ENCODE measurements around the gene C11orf16.

The C11orf16 gene

DNA sequence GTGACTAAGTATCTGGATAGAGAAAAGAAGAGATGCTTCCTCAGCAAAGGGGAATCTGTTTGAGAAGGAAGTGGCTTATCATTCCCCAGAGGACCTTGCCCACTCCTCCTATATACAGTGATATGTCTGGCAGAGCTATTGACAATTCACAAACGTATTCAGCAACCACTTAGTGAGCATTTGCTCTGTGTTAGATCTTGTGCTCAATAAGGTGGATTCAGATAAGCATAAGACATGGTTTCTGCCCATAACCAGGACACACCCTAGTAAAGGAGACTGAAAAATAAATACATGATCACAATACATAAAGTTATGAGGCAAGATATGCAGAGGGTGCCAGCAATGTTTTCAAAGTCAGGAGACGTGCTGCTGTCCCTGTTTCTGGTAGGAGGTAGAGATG is 30.1 kb upstream of the C11orf16 start:
- Histone ChIP-seq H3K36me3 (no peaks in the 10 kb centered on the region), H3K4me3 (peak overlapping the region; percentile 97), H3K4me1 (peaks cover 24% of the 10 kb centered on the region), H3K9me3 (no peaks in the 10 kb centered on the region), H3K27me3 (no peaks in the 10 kb centered on the region), H4K20me1 (peaks cover 24% of the 10 kb centered on the region; the same call in 1 of the 2 replicates), H3K9ac (peak overlapping the region; percentile 84), H3K27ac (no peak overlapping the region), H3K4me2 (peak overlapping the region; percentile 99)
- no peak for TF ChIP-seq Cebpa-rat (IDR thresholded peaks at IDR 0.05)

DNA sequence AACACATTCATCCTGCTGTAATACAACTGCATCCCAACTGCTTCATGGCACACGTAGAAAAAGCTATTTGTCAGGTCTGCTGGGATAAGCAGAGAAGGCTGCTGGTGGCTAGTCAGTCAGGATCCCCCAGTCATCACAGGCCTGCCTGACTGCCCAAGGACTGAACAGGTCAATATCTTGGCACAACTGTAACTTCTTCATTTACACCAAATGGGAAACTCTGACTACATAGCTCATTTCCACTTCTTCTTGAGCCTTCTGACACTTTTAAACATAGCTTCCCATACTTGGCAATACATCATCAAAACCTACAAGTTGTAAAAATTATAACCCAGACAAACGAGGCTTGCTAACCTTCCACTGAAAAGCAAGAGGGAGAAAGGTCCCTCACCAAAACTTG is 28.7 kb upstream of the C11orf16 start:
- peaks cover 24% of the 10 kb centered on the region; the same call in 1 of the 2 replicates for H4K20me1 ChIP-seq
- 0 out of 2 replicates have a peak overlapping the region, but pooled peaks have one; percentile 24 for H3K9ac ChIP-seq
- H3K4me1 ChIP-seq: peaks cover 24% of the 10 kb centered on the region
- no peaks in the 10 kb centered on the region for H3K9me3 ChIP-seq
- no peak overlapping the region for H3K4me3 ChIP-seq
- H3K4me2 ChIP-seq: no peak overlapping the region
- H3K36me3 ChIP-seq: no peaks in the 10 kb centered on the region
- no peak for TF ChIP-seq Cebpa-rat (IDR thresholded peaks at IDR 0.05)
- H3K27me3 ChIP-seq: no peaks in the 10 kb centered on the region
- no peak overlapping the region for H3K27ac ChIP-seq

DNA sequence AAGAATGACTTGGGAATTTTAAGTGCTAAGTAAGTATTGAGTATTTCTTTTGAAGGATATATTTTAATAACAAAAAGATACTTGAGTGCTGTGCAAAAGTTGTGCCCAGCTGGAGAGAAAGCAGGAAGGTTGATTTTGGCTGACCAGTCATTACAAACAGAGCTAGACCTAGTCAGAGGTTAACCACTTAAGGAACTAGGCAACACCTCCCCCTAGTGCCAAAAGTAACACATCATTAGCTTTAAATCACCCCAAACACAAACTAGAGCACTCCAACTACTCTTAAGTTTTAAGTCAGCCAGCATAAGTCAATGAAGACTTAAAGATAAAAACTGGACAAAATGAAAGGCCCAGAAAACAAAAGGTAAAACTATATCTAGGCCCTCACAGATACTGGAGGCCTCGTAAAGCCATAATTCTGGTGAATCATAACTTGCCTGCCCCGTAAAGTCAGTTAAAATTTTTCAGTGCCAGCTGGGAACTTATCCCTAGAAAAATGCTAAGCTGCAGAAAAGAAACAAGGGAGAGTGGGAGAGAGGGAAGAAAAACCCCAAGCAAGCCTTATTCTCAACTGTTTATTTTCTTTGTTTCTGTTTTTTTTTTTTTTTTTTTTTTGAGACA is 26.9 kb upstream of the C11orf16 start:
- TF ChIP-seq Cebpa-rat (IDR thresholded peaks at IDR 0.05): no peak
- Histone ChIP-seq H3K4me3 (no peak overlapping the region), H3K9me3 (no peaks in the 10 kb centered on the region), H3K36me3 (peaks cover 15% of the 10 kb centered on the region), H3K4me1 (peaks cover 15% of the 10 kb centered on the region), H3K27ac (no peak overlapping the region), H4K20me1 (peaks cover 24% of the 10 kb centered on the region; the same call in 1 of the 2 replicates), H3K4me2 (no peak overlapping the region), H3K9ac (no peak overlapping the region), H3K27me3 (no peaks in the 10 kb centered on the region)

GRCh38 chr11:8956860-8957259 is 24.1 kb upstream of the C11orf16 start:
- Histone ChIP-seq H3K4me3 (no peak overlapping the region), H3K36me3 (peaks cover 43% of the 10 kb centered on the region), H3K9me3 (no peaks in the 10 kb centered on the region), H3K4me1 (no peaks in the 10 kb centered on the region), H3K4me2 (no peak overlapping the region), H3K9ac (no peak overlapping the region), H3K27ac (no peak overlapping the region), H3K27me3 (no peaks in the 10 kb centered on the region), H4K20me1 (peaks cover 16% of the 10 kb centered on the region; the same call in 1 of the 2 replicates)
- no peak for TF ChIP-seq Cebpa-rat (IDR thresholded peaks at IDR 0.05)

GRCh38 chr11:8948886-8949285 is 16.1 kb upstream of the C11orf16 start:
- Histone ChIP-seq H3K4me2 (no peak overlapping the region), H3K4me1 (no peaks in the 10 kb centered on the region), H3K27me3 (no peaks in the 10 kb centered on the region), H3K9me3 (no peaks in the 10 kb centered on the region), H3K27ac (no peak overlapping the region), H3K9ac (no peak overlapping the region), H4K20me1 (no peaks in the 10 kb centered on the region), H3K4me3 (no peak overlapping the region), H3K36me3 (peaks cover 59% of the 10 kb centered on the region)
- no peak for TF ChIP-seq Cebpa-rat (IDR thresholded peaks at IDR 0.05)

GRCh38 chr11:8947230-8947943 is 14.6 kb upstream of the C11orf16 start:
- Histone ChIP-seq H3K36me3 (peaks cover 44% of the 10 kb centered on the region), H3K27me3 (no peaks in the 10 kb centered on the region), H3K4me2 (no peak overlapping the region), H3K27ac (no peak overlapping the region), H3K4me1 (no peaks in the 10 kb centered on the region), H3K4me3 (no peak overlapping the region), H3K9ac (no peak overlapping the region), H4K20me1 (no peaks in the 10 kb centered on the region), H3K9me3 (no peaks in the 10 kb centered on the region)
- TF ChIP-seq Cebpa-rat (IDR thresholded peaks at IDR 0.05): no peak

DNA sequence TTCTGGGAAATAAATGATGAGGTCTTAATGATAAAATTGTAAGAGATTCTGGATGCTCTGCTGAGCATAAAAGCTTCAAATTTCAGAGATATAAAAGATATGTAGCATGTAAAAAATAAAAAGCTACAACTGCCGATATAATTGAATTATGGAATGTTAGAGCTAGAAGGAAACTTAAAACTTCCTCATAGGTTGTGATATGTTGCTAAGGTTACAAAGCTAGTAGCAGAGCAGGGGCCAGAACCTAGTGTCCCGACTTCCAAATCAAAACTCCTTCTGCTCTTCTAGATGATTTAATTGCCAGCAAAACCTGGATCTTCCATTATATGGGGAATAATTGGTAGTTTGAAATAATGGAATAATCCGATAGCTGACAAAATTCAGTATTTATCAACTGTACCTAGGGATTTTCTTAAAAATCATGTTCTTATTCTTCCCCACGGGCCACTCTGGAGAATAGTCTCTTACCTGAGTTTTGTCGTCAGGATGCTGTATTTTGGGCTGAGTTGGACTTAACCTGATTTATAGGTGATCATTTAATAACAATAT is 9.8 kb upstream of the C11orf16 start, which contains the start of gene ASCL3:
TSS of gene ASCL3 (minus strand) at position 499 of the 549 bp plus-strand sequence. CDS start 4,855 bp downstream, outside the sequence.
- Histone ChIP-seq H3K36me3 (peaks cover 5% of the 10 kb centered on the region), H4K20me1 (no peaks in the 10 kb centered on the region), H3K4me2 (no peak within 1 kb of the TSS), H3K27ac (no peak within 1 kb of the TSS), H3K9ac (no peak within 1 kb of the TSS), H3K27me3 (no peaks in the 10 kb centered on the region), H3K4me1 (no peaks in the 10 kb centered on the region), H3K4me3 (no peak within 1 kb of the TSS), H3K9me3 (no peaks in the 10 kb centered on the region)
- TF ChIP-seq Cebpa-rat (IDR thresholded peaks at IDR 0.05): no peak

GRCh38 chr11:8941341-8942103 is 8.8 kb upstream of the C11orf16 start:
- H3K27ac ChIP-seq: no peak overlapping the region
- H3K9ac ChIP-seq: no peak overlapping the region
- no peaks in the 10 kb centered on the region for H3K27me3 ChIP-seq
- no peak for TF ChIP-seq Cebpa-rat (IDR thresholded peaks at IDR 0.05)
- no peaks in the 10 kb centered on the region for H3K4me1 ChIP-seq
- H3K4me2 ChIP-seq: no peak overlapping the region
- H3K9me3 ChIP-seq: no peaks in the 10 kb centered on the region
- H3K36me3 ChIP-seq: no peaks in the 10 kb centered on the region
- no peak overlapping the region for H3K4me3 ChIP-seq
- no peaks in the 10 kb centered on the region for H4K20me1 ChIP-seq

DNA sequence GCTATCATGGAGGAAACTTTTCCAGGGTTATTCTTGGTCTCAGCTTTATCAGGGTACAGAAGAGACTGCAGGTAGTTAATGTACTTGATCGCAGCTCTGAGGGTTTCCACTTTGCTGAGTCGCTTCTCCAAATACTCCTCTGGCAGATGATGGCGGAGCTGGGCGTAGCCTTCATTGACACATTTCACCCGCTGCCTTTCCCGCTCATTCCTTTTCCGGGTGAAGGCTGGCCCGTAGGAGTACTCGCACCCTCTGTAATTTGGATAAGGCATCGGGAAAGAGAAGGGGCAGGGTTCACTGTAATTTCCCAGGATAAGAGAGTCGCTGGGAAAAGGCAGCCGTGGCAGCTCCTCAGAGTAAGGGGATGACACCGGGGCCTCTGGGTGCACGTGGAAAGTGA is 4.9 kb upstream of the C11orf16 start:
- Histone ChIP-seq H3K9me3 (no peaks in the 10 kb centered on the region), H3K36me3 (no peaks in the 10 kb centered on the region), H3K9ac (no peak overlapping the region), H3K4me1 (no peaks in the 10 kb centered on the region), H3K27ac (no peak overlapping the region), H3K27me3 (no peaks in the 10 kb centered on the region), H3K4me2 (no peak overlapping the region), H3K4me3 (no peak overlapping the region), H4K20me1 (no peaks in the 10 kb centered on the region)
- no peak for TF ChIP-seq Cebpa-rat (IDR thresholded peaks at IDR 0.05)

All from BLaER1 (cell line).